Measurements from ENCODE around the gene INSR. TPM values are rescaled to one million over a fixed set of nuclear protein-coding genes. Genes with fewer than 3 reads are reported as not detected.
"Not testable (repeated sequence)": the region's sequence is repeated elsewhere in the genome, so short reads cannot be mapped to it uniquely, and the experiment has no call there.

Gene INSR
- total RNA-seq, 1 donor from 2014 or later, result 18.0 TPM

DNA sequence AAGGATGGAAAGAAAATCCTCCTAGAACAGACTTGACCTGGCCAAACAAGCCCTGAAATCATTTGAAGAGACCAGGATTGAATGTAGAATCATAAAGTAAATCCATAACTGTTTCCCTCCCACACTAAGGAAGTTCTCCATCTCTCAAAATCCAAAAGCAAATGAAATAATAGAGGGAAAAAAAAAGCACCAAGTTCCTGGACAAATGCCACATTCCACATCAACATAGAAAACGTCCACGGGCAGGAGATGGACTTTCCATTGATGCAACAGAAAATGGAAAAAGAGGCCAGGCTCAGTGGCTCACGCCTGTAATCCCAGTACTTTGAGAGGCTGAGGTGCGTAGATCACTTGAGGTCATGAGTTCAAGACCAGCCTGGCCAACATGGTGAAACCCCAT is 56.2 kb downstream of the INSR start:
- DNase-seq (ENCODE audit: low read depth), result no peak
- TF ChIP-seq, protein P1, sequence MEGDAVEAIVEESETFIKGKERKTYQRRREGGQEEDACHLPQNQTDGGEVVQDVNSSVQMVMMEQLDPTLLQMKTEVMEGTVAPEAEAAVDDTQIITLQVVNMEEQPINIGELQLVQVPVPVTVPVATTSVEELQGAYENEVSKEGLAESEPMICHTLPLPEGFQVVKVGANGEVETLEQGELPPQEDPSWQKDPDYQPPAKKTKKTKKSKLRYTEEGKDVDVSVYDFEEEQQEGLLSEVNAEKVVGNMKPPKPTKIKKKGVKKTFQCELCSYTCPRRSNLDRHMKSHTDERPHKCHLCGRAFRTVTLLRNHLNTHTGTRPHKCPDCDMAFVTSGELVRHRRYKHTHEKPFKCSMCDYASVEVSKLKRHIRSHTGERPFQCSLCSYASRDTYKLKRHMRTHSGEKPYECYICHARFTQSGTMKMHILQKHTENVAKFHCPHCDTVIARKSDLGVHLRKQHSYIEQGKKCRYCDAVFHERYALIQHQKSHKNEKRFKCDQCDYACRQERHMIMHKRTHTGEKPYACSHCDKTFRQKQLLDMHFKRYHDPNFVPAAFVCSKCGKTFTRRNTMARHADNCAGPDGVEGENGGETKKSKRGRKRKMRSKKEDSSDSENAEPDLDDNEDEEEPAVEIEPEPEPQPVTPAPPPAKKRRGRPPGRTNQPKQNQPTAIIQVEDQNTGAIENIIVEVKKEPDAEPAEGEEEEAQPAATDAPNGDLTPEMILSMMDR (conservative IDR thresholded peaks at IDR 0.05; ENCODE audit: low read depth, low read length), result no peak
- no peak overlapping the region for H3K4me3 ChIP-seq (ENCODE audit: low read depth, low read length)

DNA sequence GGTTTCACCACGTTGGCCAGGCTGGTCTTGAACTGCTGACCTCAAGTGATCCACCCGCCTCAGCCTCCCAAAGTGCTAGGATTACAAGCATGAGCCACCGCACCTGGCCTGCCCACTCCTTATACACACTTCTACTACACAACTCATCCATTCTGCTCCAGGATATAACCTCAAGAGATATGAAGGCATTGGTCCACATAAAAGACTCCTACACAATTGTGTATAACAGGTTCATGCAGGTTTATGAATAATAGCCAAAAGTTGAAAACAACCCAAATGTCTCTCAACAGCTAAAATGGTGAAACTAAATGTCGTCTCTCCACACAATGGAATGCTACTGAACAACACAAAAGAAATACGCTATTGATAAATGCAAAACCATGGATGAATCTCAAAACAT is 58.1 kb downstream of the INSR start:
- no peak for DNase-seq (ENCODE audit: low read depth)
- TF ChIP-seq, protein P1 (conservative IDR thresholded peaks at IDR 0.05; ENCODE audit: low read depth, low read length), result no peak
- H3K4me3 ChIP-seq (ENCODE audit: low read depth, low read length), result no peak overlapping the region

DNA sequence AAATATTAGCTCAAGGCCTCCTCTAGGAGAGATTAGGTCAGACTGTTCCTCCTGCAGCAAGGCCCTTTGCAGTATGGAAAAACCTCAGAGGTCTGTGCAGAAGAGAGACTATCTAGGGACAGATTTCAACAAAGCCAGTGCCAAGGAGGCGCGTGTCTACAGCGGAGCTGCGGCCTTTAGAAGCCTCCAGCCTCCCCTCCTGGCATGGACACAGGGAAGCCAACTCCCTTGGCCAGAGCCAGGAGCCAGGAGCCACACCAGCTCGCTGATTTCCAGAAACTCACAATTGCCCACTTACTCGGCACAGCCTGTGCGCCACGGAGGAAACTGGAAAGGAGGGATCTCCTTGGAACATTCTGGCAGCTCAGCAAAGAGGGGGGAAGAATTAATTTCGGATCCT is 63.4 kb downstream of the INSR start:
- no peak for DNase-seq (ENCODE audit: low read depth)
- TF ChIP-seq, protein P1 (conservative IDR thresholded peaks at IDR 0.05; ENCODE audit: low read depth, low read length), result no peak

DNA sequence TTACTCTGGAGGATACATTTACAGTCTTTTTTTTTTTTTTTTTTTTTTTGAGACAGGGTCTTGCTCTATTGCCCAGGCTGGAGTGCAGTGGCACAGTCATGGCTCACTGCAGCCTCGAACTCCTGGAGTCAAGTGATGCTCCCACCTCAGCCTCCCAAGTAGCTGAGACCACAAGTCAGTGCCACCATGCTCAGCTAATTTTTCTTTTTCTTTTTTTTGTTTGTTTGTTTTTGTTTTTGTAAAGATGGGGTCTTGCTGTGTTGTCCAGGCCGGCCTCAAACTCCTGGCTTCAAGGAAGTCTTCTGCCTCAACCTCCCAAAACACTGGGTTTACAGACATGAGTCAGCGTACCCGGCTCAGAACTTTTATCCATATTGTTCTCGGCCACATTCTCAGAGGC is 64.5 kb downstream of the INSR start:
- TF ChIP-seq, protein P1 (conservative IDR thresholded peaks at IDR 0.05; ENCODE audit: low read depth, low read length), result no peak
- no peak for DNase-seq (ENCODE audit: low read depth)

More for the DNA sequence above, 63.4 kb downstream of the INSR start:
- H3K4me3 ChIP-seq (ENCODE audit: low read depth, low read length), result no peak overlapping the region

DNA sequence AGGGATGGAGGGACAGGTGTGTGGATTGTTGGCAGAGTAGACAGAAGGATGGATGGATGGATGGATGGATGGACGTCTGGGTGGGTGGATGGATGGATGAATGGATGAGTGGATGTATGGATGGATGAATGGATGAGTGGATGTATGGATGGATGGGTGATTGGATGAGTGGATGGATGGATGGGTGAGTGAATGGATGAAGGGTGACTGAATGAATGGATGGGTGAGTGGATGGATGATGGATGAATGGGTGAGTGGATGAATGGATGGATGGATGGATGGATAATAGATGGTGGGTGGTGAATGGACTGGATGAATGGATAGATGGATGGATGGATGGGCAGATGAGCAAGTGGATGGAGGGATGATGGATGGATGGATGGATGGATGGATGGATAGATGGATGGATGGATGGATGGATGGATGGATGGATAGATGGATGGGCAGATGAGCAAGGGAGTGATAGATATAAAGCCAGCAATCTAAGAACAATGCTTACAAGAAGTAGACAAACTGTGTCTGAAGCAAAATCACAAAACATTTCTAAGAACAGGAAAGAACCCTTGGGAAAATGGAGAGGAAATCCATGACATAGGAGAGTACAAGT is 65.2 kb downstream of the INSR start:
- TF ChIP-seq, protein P1 (conservative IDR thresholded peaks at IDR 0.05; ENCODE audit: low read depth, low read length), result no peak
- no peak for DNase-seq (ENCODE audit: low read depth)

More for the DNA sequence above, 64.5 kb downstream of the INSR start:
- no peak overlapping the region for H3K4me3 ChIP-seq (ENCODE audit: low read depth, low read length)

DNA sequence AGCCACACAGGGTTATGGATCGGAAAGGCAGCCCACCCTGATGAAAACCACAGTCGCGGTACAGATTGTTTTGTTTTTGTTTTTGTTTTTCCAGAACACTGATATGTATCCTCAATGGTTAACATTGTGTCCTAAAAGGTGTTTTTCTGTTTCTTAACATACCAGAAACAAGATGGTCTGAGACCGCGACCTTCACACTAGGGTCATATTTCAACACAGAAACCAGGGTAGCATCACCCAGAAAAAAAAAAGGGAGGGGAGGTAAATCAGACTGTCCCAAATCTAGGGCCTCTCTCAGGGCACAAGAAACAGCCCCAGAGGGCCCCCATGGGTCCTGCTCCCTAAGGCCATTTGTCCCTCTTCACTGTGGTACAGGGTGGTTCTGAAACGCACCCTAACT is 66.5 kb downstream of the INSR start:
- no peak for DNase-seq (ENCODE audit: low read depth)
- TF ChIP-seq, protein P1 (conservative IDR thresholded peaks at IDR 0.05; ENCODE audit: low read depth, low read length), result no peak

More for the DNA sequence above, 65.2 kb downstream of the INSR start:
- H3K4me3 ChIP-seq (ENCODE audit: low read depth, low read length), result no peak overlapping the region

DNA sequence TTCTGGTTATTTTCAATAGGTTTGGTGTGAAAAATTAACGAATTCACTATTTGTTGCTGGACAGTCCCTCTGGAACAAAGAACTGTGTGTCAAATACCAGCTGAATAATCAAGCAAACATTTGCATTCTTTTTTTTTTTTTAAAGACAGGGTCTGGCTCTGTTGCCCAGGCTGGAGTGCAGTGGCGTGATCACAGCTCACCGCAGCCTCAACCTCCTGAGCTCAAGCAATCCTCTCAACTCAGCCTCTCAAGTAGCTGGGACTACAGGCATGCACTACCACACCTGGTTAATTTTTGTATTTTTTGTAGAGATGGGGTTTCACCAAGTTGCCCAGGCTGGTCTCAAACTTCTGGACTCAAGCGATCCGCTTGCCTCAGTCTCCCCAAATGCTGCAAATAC is 67.1 kb downstream of the INSR start:
- H3K4me3 ChIP-seq (ENCODE audit: low read depth, low read length); DNase-seq (ENCODE audit: low read depth): not testable (repeated sequence)

More for the DNA sequence above, 66.5 kb downstream of the INSR start:
- H3K4me3 ChIP-seq (ENCODE audit: low read depth, low read length), result no peak overlapping the region
